ENCODE data around the gene WWOX.

WWOX gene

GRCh38 chr16:79121906-79122305 is 1022.5 kb downstream of the WWOX start:
- DNase-seq: no peak
- Histone ChIP-seq H3K27me3 (no peaks in the 10 kb centered on the region), H3K9me3 (peaks cover 0 to 6% (median 6%) of the 10 kb centered on the region in 3 donors), H3K4me1 (no peaks in the 10 kb centered on the region), H3K27ac (no peak overlapping the region), H3K36me3 (no peaks in the 10 kb centered on the region), H3K4me3 (no peak overlapping the region)
- intact Hi-C loops (cut with DNase I; ENCODE audit: low total_unique reads): no loop called here
- TF ChIP-seq, protein P1, sequence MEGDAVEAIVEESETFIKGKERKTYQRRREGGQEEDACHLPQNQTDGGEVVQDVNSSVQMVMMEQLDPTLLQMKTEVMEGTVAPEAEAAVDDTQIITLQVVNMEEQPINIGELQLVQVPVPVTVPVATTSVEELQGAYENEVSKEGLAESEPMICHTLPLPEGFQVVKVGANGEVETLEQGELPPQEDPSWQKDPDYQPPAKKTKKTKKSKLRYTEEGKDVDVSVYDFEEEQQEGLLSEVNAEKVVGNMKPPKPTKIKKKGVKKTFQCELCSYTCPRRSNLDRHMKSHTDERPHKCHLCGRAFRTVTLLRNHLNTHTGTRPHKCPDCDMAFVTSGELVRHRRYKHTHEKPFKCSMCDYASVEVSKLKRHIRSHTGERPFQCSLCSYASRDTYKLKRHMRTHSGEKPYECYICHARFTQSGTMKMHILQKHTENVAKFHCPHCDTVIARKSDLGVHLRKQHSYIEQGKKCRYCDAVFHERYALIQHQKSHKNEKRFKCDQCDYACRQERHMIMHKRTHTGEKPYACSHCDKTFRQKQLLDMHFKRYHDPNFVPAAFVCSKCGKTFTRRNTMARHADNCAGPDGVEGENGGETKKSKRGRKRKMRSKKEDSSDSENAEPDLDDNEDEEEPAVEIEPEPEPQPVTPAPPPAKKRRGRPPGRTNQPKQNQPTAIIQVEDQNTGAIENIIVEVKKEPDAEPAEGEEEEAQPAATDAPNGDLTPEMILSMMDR (IDR thresholded peaks at IDR 0.05): no peak

- intact Hi-C loops (cut with DNase I; ENCODE audit: low total_unique reads): no loop called here
- H3K36me3 ChIP-seq: no peaks in the 10 kb centered on the region
- no peaks in the 10 kb centered on the region for H3K4me1 ChIP-seq
- TF ChIP-seq, protein P1 (IDR thresholded peaks at IDR 0.05): no peak
- no peak overlapping the region for H3K27ac ChIP-seq
- H3K27me3 ChIP-seq: no peaks in the 10 kb centered on the region
- peaks cover 0 to 2% (median 2%) of the 10 kb centered on the region in 3 donors for H3K9me3 ChIP-seq
- no peak overlapping the region for H3K4me3 ChIP-seq
- DNase-seq: no peak
Observed at GRCh38 chr16:79122343-79122742, 1022.9 kb downstream of the WWOX start.

- TF ChIP-seq, protein P1 (IDR thresholded peaks at IDR 0.05): no peak
- Histone ChIP-seq H3K4me3 (no peak overlapping the region), H3K36me3 (no peaks in the 10 kb centered on the region), H3K4me1 (no peaks in the 10 kb centered on the region), H3K9me3 (no peaks in the 10 kb centered on the region), H3K27me3 (no peaks in the 10 kb centered on the region), H3K27ac (no peak overlapping the region)
- intact Hi-C loops (cut with DNase I; ENCODE audit: low total_unique reads): no loop called here
- DNase-seq: no peak
Observed at GRCh38 chr16:79124016-79124756, 1024.7 kb downstream of the WWOX start.

- Histone ChIP-seq H3K27ac (no peak overlapping the region), H3K4me1 (peaks cover 0 to 12% (median under 1%) of the 10 kb centered on the region in 4 donors), H3K4me3 (no peak overlapping the region), H3K27me3 (no peaks in the 10 kb centered on the region), H3K36me3 (no peaks in the 10 kb centered on the region), H3K9me3 (no peaks in the 10 kb centered on the region)
- DNase-seq: peak in 1 of 2 donors; percentile 56
- TF ChIP-seq, protein P1 (IDR thresholded peaks at IDR 0.05): no peak
- intact Hi-C loops (cut with DNase I; ENCODE audit: low total_unique reads): no loop called here
Observed at GRCh38 chr16:79127766-79128165, 1028.3 kb downstream of the WWOX start.

DNA sequence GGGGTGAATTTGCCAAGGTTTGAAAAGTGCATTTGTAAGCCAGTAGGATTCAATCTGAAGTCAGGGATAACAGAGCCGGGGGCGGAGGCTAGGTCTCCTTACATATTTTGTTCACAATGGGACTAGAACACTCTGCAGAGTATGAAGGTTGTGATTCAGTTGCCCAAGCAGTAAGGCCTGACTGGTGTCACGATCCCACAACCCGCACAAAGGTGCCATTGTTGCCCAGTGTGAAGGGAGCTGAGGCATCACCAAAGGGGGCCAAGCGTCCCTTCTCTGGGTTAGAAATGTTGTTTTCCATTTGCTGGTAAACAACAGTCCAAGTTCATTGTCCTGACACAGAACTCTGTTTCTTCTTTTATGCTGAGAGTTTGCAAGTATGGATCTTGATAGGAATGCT is 1029.3 kb downstream of the WWOX start:
- Histone ChIP-seq H3K27me3 (no peaks in the 10 kb centered on the region), H3K4me1 (peaks cover 0 to 20% (median 3%) of the 10 kb centered on the region in 4 donors), H3K27ac (no peak overlapping the region), H3K9me3 (no peaks in the 10 kb centered on the region), H3K4me3 (no peak overlapping the region), H3K36me3 (no peaks in the 10 kb centered on the region)
- intact Hi-C loops (cut with DNase I; ENCODE audit: low total_unique reads): no loop called here
- DNase-seq: no peak
- TF ChIP-seq, protein P1 (IDR thresholded peaks at IDR 0.05): no peak

Measured in tibial artery (tissue), 4 donors.